OCI-LY1 (cell line): Measurements from ENCODE around the gene PDLIM3.

Experiments
- CTCF ChIP-seq: fragments of 200-600 bp; sonication (generic), shearing (Covaris generic); IDR thresholded peaks from 2 replicates; pipeline ENCODE4 v1.5.1; 2017; ENCODE audit warnings: mild to moderate bottlenecking, antibody characterized with exemption, low read length, moderate library complexity, mixed read lengths
- EZH2 ChIP-seq: fragments of 200-600 bp; sonication (generic), shearing (Covaris generic); IDR thresholded peaks from 2 replicates; pipeline ENCODE4 v1.8.0; 2017; ENCODE audit warnings: borderline replicate concordance, mixed run types, mild to moderate bottlenecking, antibody characterized with exemption, low read length, moderate library complexity, mixed read lengths

- TF ChIP-seq CTCF (no peak), EZH2 (no peak)
These were observed 13.9 kb upstream of the PDLIM3 start for GRCh38 chr4:185549095-185549639.
